Activated T-helper 2 cell treated with anti-CD3 and anti-CD28 coated beads, Interferon-gamma antibody, Interleukin-2, Interleukin-4, amounts not matched to agents 10 μg/mL and 5 μg/mL and 100 μg/mL, durations not matched to agents 14 hours and 24 hours and 36 hours (primary cell): ENCODE measurements around the gene TCFL5. TPM values are rescaled to one million over a fixed set of nuclear protein-coding genes. Genes with fewer than 3 reads are reported as not detected.

Experiments
- total RNA-seq: library from RNA; stranded (reverse); gene quantifications from 2 replicates; pipeline ENCODE4 v1.2.3, GENCODE V29; 2022

TCFL5 gene
- total RNA-seq, 1 donor from 2014 or later, result 5.7 TPM

Other genes with a start within 250 kb of the TCFL5 start
- 59.2 and 61.1 TPM in 2 replicates for gene SLCO4A1, start 219.3 kb downstream of the TCFL5 start, total RNA-seq
- not detected in 2 replicates for gene NTSR1, start 153.0 kb downstream of the TCFL5 start, total RNA-seq
- 17.9 and 18.2 TPM in 2 replicates for gene MRGBP, start 65.3 kb downstream of the TCFL5 start, total RNA-seq
- gene OGFR, start 57.0 kb downstream of the TCFL5 start, total RNA-seq, result 54.3 and 55.7 TPM in 2 replicates
- 0.27 and 0.32 TPM in 2 replicates for gene COL9A3, start 44.8 kb downstream of the TCFL5 start, total RNA-seq
- gene DIDO1, start 64.7 kb upstream of the TCFL5 start, total RNA-seq, result 57.9 and 59.8 TPM in 2 replicates
- 50.5 and 53.7 TPM in 2 replicates for gene GID8, start 76.3 kb upstream of the TCFL5 start, total RNA-seq
- gene SLC17A9, start 90.9 kb upstream of the TCFL5 start, total RNA-seq, result 20.2 and 21.4 TPM in 2 replicates
- gene BHLHE23, start 145.1 kb upstream of the TCFL5 start, total RNA-seq, result not detected in 2 replicates